WTC11 (cell line): ENCODE results near the gene OSBPL7.

Experiments
- CBFB ChIP-seq: sonication (generic); formaldehyde crosslinking; IDR thresholded peaks from 2 replicates; pipeline ENCODE4 v1.8.1; 2022; ENCODE audit warnings: mild to moderate bottlenecking, low read depth, missing genetic modification reagents
- CREB1 ChIP-seq: sonication (generic); formaldehyde crosslinking; IDR thresholded peaks from 2 replicates; pipeline ENCODE4 v1.8.0; 2023; ENCODE audit warnings: mild to moderate bottlenecking, missing genetic modification reagents
- ELF4 ChIP-seq: sonication (generic); formaldehyde crosslinking; IDR thresholded peaks from 2 replicates; pipeline ENCODE4 v1.8.1; 2022; ENCODE audit warnings: low read depth, mild to moderate bottlenecking, moderate library complexity, missing genetic modification reagents
- GTF2I ChIP-seq: fragments of 250-450 bp; sonication (Bioruptor Pico); conservative IDR thresholded peaks from 2 replicates; pipeline ENCODE4 v1.4.0; 2021; ENCODE audit warnings: mild to moderate bottlenecking
- JUN ChIP-seq: sonication (generic); formaldehyde crosslinking; IDR thresholded peaks from 2 replicates; pipeline ENCODE4 v1.8.0; 2023; ENCODE audit warnings: mild to moderate bottlenecking, missing genetic modification reagents
- MXD4 ChIP-seq: fragments of 250-450 bp; sonication (Bioruptor Pico); IDR thresholded peaks from 2 replicates; pipeline ENCODE4 v1.8.0; 2021; ENCODE audit warnings: mild to moderate bottlenecking, moderate library complexity, borderline replicate concordance
- NR3C1 ChIP-seq: sonication (generic); formaldehyde crosslinking; conservative IDR thresholded peaks from 2 replicates; pipeline ENCODE4 v1.8.1; 2023; ENCODE audit warnings: low read depth, mild to moderate bottlenecking, missing genetic modification reagents
- RORB ChIP-seq: fragments of 250-450 bp; sonication (Bioruptor Pico); IDR thresholded peaks from 2 replicates; pipeline ENCODE4 v1.9.0; 2021; ENCODE audit warnings: mild to moderate bottlenecking
- TF ChIP-seq, protein P1 (sequence below): fragments of 200-600 bp; IDR thresholded peaks from 2 replicates; pipeline ENCODE4 v1.8.0; 2022; ENCODE audit warnings: antibody characterized with exemption
- TF ChIP-seq, protein P2 (sequence below): sonication (generic); formaldehyde crosslinking; IDR thresholded peaks from 2 replicates; pipeline ENCODE4 v1.8.1; 2023; ENCODE audit warnings: mild to moderate bottlenecking, missing genetic modification reagents, borderline replicate concordance

DNA sequence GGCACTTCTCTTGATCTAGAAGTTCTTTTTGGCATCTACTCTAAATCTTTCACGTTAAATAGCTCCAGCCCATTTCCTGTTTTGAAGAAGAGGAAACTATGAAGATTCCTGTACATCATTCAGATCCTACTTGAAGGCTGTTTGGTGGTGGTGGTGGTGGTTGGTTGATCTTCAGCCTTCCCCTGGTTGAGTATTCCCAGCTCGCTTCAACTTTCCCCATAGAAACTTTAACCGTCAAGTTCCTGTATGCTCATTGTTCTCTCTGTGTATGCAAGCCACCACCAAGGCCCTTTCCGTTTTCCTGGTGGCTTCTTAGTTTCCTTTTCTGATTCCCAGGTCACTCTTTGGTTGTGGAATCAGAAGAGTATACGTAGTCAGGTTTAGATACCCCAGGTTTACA is 13.2 kb upstream of the OSBPL7 start:
- TF ChIP-seq, protein P1, sequence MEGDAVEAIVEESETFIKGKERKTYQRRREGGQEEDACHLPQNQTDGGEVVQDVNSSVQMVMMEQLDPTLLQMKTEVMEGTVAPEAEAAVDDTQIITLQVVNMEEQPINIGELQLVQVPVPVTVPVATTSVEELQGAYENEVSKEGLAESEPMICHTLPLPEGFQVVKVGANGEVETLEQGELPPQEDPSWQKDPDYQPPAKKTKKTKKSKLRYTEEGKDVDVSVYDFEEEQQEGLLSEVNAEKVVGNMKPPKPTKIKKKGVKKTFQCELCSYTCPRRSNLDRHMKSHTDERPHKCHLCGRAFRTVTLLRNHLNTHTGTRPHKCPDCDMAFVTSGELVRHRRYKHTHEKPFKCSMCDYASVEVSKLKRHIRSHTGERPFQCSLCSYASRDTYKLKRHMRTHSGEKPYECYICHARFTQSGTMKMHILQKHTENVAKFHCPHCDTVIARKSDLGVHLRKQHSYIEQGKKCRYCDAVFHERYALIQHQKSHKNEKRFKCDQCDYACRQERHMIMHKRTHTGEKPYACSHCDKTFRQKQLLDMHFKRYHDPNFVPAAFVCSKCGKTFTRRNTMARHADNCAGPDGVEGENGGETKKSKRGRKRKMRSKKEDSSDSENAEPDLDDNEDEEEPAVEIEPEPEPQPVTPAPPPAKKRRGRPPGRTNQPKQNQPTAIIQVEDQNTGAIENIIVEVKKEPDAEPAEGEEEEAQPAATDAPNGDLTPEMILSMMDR = no peak
- TF ChIP-seq RORB (CRISPR knock-in tag) = no peak
- no peak for TF ChIP-seq JUN (CRISPR knock-in tag)
- TF ChIP-seq, protein P2, sequence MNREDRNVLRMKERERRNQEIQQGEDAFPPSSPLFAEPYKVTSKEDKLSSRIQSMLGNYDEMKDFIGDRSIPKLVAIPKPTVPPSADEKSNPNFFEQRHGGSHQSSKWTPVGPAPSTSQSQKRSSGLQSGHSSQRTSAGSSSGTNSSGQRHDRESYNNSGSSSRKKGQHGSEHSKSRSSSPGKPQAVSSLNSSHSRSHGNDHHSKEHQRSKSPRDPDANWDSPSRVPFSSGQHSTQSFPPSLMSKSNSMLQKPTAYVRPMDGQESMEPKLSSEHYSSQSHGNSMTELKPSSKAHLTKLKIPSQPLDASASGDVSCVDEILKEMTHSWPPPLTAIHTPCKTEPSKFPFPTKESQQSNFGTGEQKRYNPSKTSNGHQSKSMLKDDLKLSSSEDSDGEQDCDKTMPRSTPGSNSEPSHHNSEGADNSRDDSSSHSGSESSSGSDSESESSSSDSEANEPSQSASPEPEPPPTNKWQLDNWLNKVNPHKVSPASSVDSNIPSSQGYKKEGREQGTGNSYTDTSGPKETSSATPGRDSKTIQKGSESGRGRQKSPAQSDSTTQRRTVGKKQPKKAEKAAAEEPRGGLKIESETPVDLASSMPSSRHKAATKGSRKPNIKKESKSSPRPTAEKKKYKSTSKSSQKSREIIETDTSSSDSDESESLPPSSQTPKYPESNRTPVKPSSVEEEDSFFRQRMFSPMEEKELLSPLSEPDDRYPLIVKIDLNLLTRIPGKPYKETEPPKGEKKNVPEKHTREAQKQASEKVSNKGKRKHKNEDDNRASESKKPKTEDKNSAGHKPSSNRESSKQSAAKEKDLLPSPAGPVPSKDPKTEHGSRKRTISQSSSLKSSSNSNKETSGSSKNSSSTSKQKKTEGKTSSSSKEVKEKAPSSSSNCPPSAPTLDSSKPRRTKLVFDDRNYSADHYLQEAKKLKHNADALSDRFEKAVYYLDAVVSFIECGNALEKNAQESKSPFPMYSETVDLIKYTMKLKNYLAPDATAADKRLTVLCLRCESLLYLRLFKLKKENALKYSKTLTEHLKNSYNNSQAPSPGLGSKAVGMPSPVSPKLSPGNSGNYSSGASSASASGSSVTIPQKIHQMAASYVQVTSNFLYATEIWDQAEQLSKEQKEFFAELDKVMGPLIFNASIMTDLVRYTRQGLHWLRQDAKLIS (CRISPR knock-in tag) = no peak
- no peak for TF ChIP-seq MXD4 (CRISPR knock-in tag)
- no peak for TF ChIP-seq CREB1 (CRISPR knock-in tag)
- TF ChIP-seq NR3C1 (CRISPR knock-in tag) = no peak
- no peak for TF ChIP-seq GTF2I
- TF ChIP-seq CBFB (CRISPR knock-in tag) = no peak
- TF ChIP-seq ELF4 (CRISPR knock-in tag) = no peak
